Measurements from ENCODE around the gene NOL9. TPM values are rescaled to one million over a fixed set of nuclear protein-coding genes. Genes with fewer than 3 reads are reported as not detected.

Gene NOL9
- total and polyA plus RNA-seq, 2 of the 13 experiments (the other 11 are each of a cell fraction or from before 2014, with no cell fraction given): 18.0 to 24.7 TPM

- 0 out of 5 replicates have a peak, but pooled peaks cover 0 to 3% of the 10 kb centered on the region in 2 experiments for H3K27me3 ChIP-seq (ENCODE audit: control insufficient read depth in 1 of 2, insufficient read depth in 2 of 2, low read length in 2 of 2)
- ATAC-seq (no peak), DNase-seq (ENCODE audit: low spot score) (no peak), FAIRE-seq (no peak)
- H3K4me1 ChIP-seq (ENCODE audit: insufficient read depth, low read length): peaks cover 17% of the 10 kb centered on the region
- intact Hi-C loops (cut with micrococcal nuclease; ENCODE audit: unreplicated experiment) (no loop called here), in situ Hi-C loops (cut with HindIII; ENCODE audit: extremely low pct_ligation_motif_present, low pct_unique_long_range_greater_than_20kb) (loop anchor here (5.0 to 25.0 kb wide), 2 partner anchors 45 to 730 kb away; no protein-coding TSS in a partner anchor)
- CTCF ChIA-PET (ENCODE audit: low intra/inter-chr PET ratio, low total read pairs): no interaction called here
- no peak overlapping the region for H3K9ac ChIP-seq (ENCODE audit: insufficient read depth, low read depth, low read length)
- no peak overlapping the region for H3K27ac ChIP-seq (ENCODE audit: extremely low read length, insufficient read depth, low read length)
- POLR2A ChIA-PET: no interaction called here
- H3K9me3 ChIP-seq (ENCODE audit: low read length): no peaks in the 10 kb centered on the region
- no peak overlapping the region for H2AFZ ChIP-seq (ENCODE audit: low read length)
- no peak for TF ChIP-seq TBX3 (IDR thresholded peaks at IDR 0.05; ENCODE audit: borderline replicate concordance)
- no peak for TF ChIP-seq BATF2 (CRISPR knock-in tag; IDR thresholded peaks at IDR 0.05)
- no TSS peak for BruUV-seq (replicated peaks)
- H3K36me3 ChIP-seq (replicated peaks in 1 of 2; ENCODE audit: control insufficient read depth in 1 of 2, insufficient read depth in 2 of 2, low read length in 2 of 2): no peaks in the 10 kb centered on the region
- no peaks in the 10 kb centered on the region for H4K20me1 ChIP-seq (ENCODE audit: insufficient read depth, low read length)
- H3K4me3 ChIP-seq (replicated peaks in 1 of 3; ENCODE audit: insufficient read depth in 1 of 3, low read depth in 2 of 3, low read length in 3 of 3): no peak overlapping the region
- H3K4me2 ChIP-seq (ENCODE audit: low read depth, low read length): no peak overlapping the region
- H3K79me2 ChIP-seq (ENCODE audit: insufficient read depth, low read length): no peaks in the 10 kb centered on the region
- WGBS (ENCODE audit: low lambda C conversion rate): 71% methylated on average over 5 of the region's 5 CpGs
Measured at GRCh38 chr1:6481820-6482219, 72.5 kb downstream of the NOL9 start.

DNA sequence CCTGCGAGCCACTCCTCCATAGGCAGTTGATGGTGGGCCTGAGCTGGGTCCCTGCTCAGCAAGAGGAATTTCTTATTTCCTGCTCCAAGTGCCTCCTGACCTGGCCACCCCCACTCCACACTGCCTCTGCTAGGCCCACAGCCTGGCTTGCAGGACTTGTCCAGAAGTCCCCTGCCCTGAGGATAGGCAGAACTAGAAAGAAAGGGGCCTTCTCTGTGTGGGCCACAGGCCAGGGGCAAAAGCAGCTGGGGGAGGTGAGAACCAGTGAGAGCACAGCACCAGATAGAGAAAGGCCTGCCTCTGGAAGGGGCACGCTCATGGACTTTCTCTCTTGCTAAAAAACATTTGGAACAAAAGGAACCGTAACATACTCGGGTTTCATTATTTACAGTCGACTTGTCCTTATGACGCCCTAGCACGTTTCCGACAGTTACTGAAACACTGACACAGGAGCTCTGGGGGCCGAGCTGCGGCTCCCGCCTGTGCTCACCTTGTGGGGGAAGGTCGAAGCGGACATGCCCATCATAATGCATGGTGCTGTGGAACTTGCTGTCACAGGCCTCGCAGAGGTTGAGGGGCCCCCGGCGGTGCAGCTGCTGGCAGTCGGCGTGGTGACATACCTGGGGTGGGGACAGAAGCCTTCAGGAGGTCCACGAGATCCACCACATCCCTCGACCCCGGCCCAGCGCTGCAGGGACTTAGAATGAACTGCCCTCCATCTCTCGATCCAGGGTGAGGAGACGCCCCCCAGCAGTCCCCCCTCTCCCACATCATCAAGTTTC is 77.1 kb downstream of the NOL9 start:
- H3K36me3 ChIP-seq (replicated peaks in 1 of 2; ENCODE audit: control insufficient read depth in 1 of 2, insufficient read depth in 2 of 2, low read length in 2 of 2): no peaks in the 10 kb centered on the region
- H3K9me3 ChIP-seq (ENCODE audit: low read length): no peaks in the 10 kb centered on the region
- no peaks in the 10 kb centered on the region for H4K20me1 ChIP-seq (ENCODE audit: insufficient read depth, low read length)
- ChIA-PET CTCF (ENCODE audit: low intra/inter-chr PET ratio, low total read pairs) (no interaction called here), POLR2A (interaction anchor here (0.6 kb wide), 1 partner anchor 32 kb away, joined by 3 read pairs; no protein-coding TSS in a partner anchor)
- no peak overlapping the region for H3K9ac ChIP-seq (ENCODE audit: insufficient read depth, low read depth, low read length)
- H3K79me2 ChIP-seq (ENCODE audit: insufficient read depth, low read length): no peaks in the 10 kb centered on the region
- 86% methylated on average over 18 of the region's 24 CpGs for WGBS (ENCODE audit: low lambda C conversion rate)
- FAIRE-seq: no peak
- no peak overlapping the region for H3K4me2 ChIP-seq (ENCODE audit: low read depth, low read length)
- H3K4me3 ChIP-seq (replicated peaks in 1 of 3; ENCODE audit: insufficient read depth in 1 of 3, low read depth in 2 of 3, low read length in 3 of 3): no peak overlapping the region
- DNase-seq (ENCODE audit: low spot score): no peak
- H3K27me3 ChIP-seq (ENCODE audit: control insufficient read depth in 1 of 2, insufficient read depth in 2 of 2, low read length in 2 of 2): no peaks in the 10 kb centered on the region
- no peak overlapping the region for H2AFZ ChIP-seq (ENCODE audit: low read length)
- H3K27ac ChIP-seq (ENCODE audit: extremely low read length, insufficient read depth, low read length): no peak overlapping the region
- intact Hi-C loops (cut with micrococcal nuclease; ENCODE audit: unreplicated experiment) (no loop called here), in situ Hi-C loops (cut with HindIII; ENCODE audit: extremely low pct_ligation_motif_present, low pct_unique_long_range_greater_than_20kb) (loop anchor here (25.0 kb wide), 1 partner anchor 735 kb away; no protein-coding TSS in a partner anchor)
- BruUV-seq (replicated peaks): no TSS peak
- peaks cover 24% of the 10 kb centered on the region for H3K4me1 ChIP-seq (ENCODE audit: insufficient read depth, low read length)
- ATAC-seq: no peak
- TF ChIP-seq HNRNPH1 (optimal IDR thresholded peaks at IDR 0.05; ENCODE audit: low read depth, low read length) (no peak), ZBTB39 (CRISPR knock-in tag; IDR thresholded peaks at IDR 0.05) (no peak), ZSCAN12 (CRISPR knock-in tag; IDR thresholded peaks at IDR 0.05) (no peak), RXRA (CRISPR knock-in tag; IDR thresholded peaks at IDR 0.05) (no peak), FOXK2 (IDR thresholded peaks at IDR 0.05) (no peak), ZMAT3 (CRISPR knock-in tag; conservative IDR thresholded peaks at IDR 0.05) (no peak), ZNF558 (CRISPR knock-in tag; IDR thresholded peaks at IDR 0.05; ENCODE audit: borderline replicate concordance) (no peak), GLI4 (CRISPR knock-in tag; IDR thresholded peaks at IDR 0.05; ENCODE audit: borderline replicate concordance) (no peak)
- TF ChIP-seq, protein P1, sequence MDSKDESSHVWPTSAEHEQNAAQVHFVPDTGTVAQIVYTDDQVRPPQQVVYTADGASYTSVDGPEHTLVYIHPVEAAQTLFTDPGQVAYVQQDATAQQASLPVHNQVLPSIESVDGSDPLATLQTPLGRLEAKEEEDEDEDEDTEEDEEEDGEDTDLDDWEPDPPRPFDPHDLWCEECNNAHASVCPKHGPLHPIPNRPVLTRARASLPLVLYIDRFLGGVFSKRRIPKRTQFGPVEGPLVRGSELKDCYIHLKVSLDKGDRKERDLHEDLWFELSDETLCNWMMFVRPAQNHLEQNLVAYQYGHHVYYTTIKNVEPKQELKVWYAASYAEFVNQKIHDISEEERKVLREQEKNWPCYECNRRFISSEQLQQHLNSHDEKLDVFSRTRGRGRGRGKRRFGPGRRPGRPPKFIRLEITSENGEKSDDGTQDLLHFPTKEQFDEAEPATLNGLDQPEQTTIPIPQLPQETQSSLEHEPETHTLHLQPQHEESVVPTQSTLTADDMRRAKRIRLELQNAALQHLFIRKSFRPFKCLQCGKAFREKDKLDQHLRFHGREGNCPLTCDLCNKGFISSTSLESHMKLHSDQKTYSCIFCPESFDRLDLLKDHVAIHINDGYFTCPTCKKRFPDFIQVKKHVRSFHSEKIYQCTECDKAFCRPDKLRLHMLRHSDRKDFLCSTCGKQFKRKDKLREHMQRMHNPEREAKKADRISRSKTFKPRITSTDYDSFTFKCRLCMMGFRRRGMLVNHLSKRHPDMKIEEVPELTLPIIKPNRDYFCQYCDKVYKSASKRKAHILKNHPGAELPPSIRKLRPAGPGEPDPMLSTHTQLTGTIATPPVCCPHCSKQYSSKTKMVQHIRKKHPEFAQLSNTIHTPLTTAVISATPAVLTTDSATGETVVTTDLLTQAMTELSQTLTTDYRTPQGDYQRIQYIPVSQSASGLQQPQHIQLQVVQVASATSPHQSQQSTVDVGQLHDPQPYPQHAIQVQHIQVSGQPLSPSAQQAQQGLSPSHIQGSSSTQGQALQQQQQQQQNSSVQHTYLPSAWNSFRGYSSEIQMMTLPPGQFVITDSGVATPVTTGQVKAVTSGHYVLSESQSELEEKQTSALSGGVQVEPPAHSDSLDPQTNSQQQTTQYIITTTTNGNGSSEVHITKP (CRISPR knock-in tag; IDR thresholded peaks at IDR 0.05; ENCODE audit: low read depth): no peak
